Liver (tissue), 9 donors: ENCODE measurements around the gene GRIP2. TPM values are rescaled to one million over a fixed set of nuclear protein-coding genes. Genes with fewer than 3 reads are reported as not detected.

Source experiments
- DNase-seq: peaks from one replicate; pipeline ENCODE4 v3.0.0-alpha.2; 2017; ENCODE audit warnings: low spot score
- H3K27ac ChIP-seq, 2 donors: one replicate each; pipeline ENCODE4 v1.7.0; 2013; ENCODE audit warnings: inconsistent platforms in 2 of 2, low read length in 2 of 2, control low read depth in 1 of 2, low read depth in 1 of 2, mild to moderate bottlenecking in 1 of 2
- H3K27me3 ChIP-seq, 4 donors: one replicate each; pipeline versions ENCODE4 v1.6.1 to v1.7.0; 2013; ENCODE audit warnings: low read length in 3 of 4, inconsistent platforms in 1 of 4, mild to moderate bottlenecking in 1 of 4, moderate library complexity in 1 of 4; ENCODE audit not compliant: control insufficient read depth in 4 of 4, insufficient read depth in 4 of 4
- H3K36me3 ChIP-seq, 4 donors: one replicate each; pipeline versions ENCODE4 v1.6.1 to v1.7.0; 2013; ENCODE audit warnings: low read length in 3 of 4, mild to moderate bottlenecking in 3 of 4, low read depth in 1 of 4, moderate library complexity in 1 of 4; ENCODE audit not compliant: control insufficient read depth in 4 of 4, insufficient read depth in 3 of 4
- H3K4me1 ChIP-seq, 4 donors: one replicate each; pipeline versions ENCODE4 v1.6.1 to v1.7.0; 2013; ENCODE audit warnings: low read length in 3 of 4, mild to moderate bottlenecking in 3 of 4, moderate library complexity in 1 of 4; ENCODE audit not compliant: control insufficient read depth in 4 of 4, insufficient read depth in 4 of 4
- H3K4me3 ChIP-seq, 3 donors: one replicate each; pipeline versions ENCODE4 v1.6.1 to v1.7.0; 2013; ENCODE audit warnings: low read length in 3 of 3, control low read depth in 1 of 3, low read depth in 1 of 3, mild to moderate bottlenecking in 1 of 3
- H3K9ac ChIP-seq, 2 donors: one replicate each; pipeline ENCODE4 v1.7.0; 2013; ENCODE audit warnings: low read length in 2 of 2, mild to moderate bottlenecking in 2 of 2, moderate library complexity in 2 of 2, control low read depth in 1 of 2, low read depth in 1 of 2
- H3K9me3 ChIP-seq, 4 donors: one replicate each; pipeline versions ENCODE4 v1.6.1 to v1.7.0; 2013; ENCODE audit warnings: low read length in 3 of 4; ENCODE audit not compliant: control insufficient read depth in 4 of 4
- ATF3 ChIP-seq: IDR thresholded peaks from 2 replicates; pipeline ENCODE4 v1.6.1; 2016; ENCODE audit warnings: antibody characterized with exemption
- CTCF ChIP-seq: fragments of 150-350 bp; IDR thresholded peaks from 2 replicates; pipeline ENCODE4 v1.5.1; 2017; ENCODE audit warnings: improper control_type of control experiment, low read depth, low read length; ENCODE audit not compliant: missing input control
- EGR1 ChIP-seq, 2 donors: IDR thresholded peaks; 2 replicates each; pipeline ENCODE4 v1.6.1; 2016 to 2018; ENCODE audit warnings: antibody characterized with exemption in 2 of 2, low read depth in 2 of 2
- FOXA1 ChIP-seq: IDR thresholded peaks from 2 replicates; pipeline ENCODE4 v1.6.1; 2016; ENCODE audit warnings: antibody characterized with exemption
- FOXA2 ChIP-seq: IDR thresholded peaks from 2 replicates; pipeline ENCODE4 v1.6.1; 2016; ENCODE audit warnings: antibody characterized with exemption
- GABPA ChIP-seq, 2 donors: IDR thresholded peaks in 1 of 2; conservative IDR thresholded peaks in 1 of 2; 2 replicates each; pipeline ENCODE4 v1.6.1; 2016; ENCODE audit warnings: antibody characterized with exemption in 2 of 2, mild to moderate bottlenecking in 1 of 2, moderate library complexity in 1 of 2
- HNF4A ChIP-seq, 2 donors: conservative IDR thresholded peaks; 2 replicates each; pipeline ENCODE4 v1.6.1; 2016; ENCODE audit warnings: antibody characterized with exemption in 2 of 2, mild to moderate bottlenecking in 2 of 2
- JUND ChIP-seq, 2 donors: IDR thresholded peaks; 2 replicates each; pipeline ENCODE4 v1.6.1; 2016; ENCODE audit warnings: antibody characterized with exemption in 2 of 2
- MAX ChIP-seq: IDR thresholded peaks from 2 replicates; pipeline ENCODE4 v1.6.1; 2016; ENCODE audit warnings: antibody characterized with exemption
- NR2F2 ChIP-seq: IDR thresholded peaks from 2 replicates; pipeline ENCODE4 v1.6.1; 2016; ENCODE audit warnings: antibody characterized with exemption
- RAD21 ChIP-seq, 2 donors: IDR thresholded peaks; 2 replicates each; pipeline ENCODE4 v1.6.1; 2016; ENCODE audit warnings: antibody characterized with exemption in 2 of 2, mild to moderate bottlenecking in 2 of 2
- REST ChIP-seq: IDR thresholded peaks from 2 replicates; pipeline ENCODE4 v1.6.1; 2016; ENCODE audit warnings: antibody characterized with exemption, mild to moderate bottlenecking
- RXRA ChIP-seq, 2 donors: IDR thresholded peaks; 2 replicates each; pipeline ENCODE4 v1.6.1; 2017 to 2018; ENCODE audit warnings: antibody characterized with exemption in 2 of 2, mild to moderate bottlenecking in 1 of 2
- SP1 ChIP-seq: IDR thresholded peaks from 2 replicates; pipeline ENCODE4 v1.6.1; 2018; ENCODE audit warnings: antibody characterized with exemption, mild to moderate bottlenecking
- YY1 ChIP-seq: IDR thresholded peaks from 2 replicates; pipeline ENCODE4 v1.6.1; 2016; ENCODE audit warnings: antibody characterized with exemption, mild to moderate bottlenecking
- ZBTB33 ChIP-seq: IDR thresholded peaks from 2 replicates; pipeline ENCODE4 v1.6.1; 2016; ENCODE audit warnings: antibody characterized with exemption
- WGBS: extraction: QIAGEN DNeasy Blood & Tissue Kit; methylation state at CpG from one replicate; pipeline ENCODE4 v1.1.7; 2013; 5-methylcytosine and 5-hydroxymethylcytosine counted together
- polyA plus RNA-seq, 2 donors: library from polyadenylated mRNA; stranded (reverse) in 1 of 2; unstranded in 1 of 2; fragments of 200-250 nt in 1 of 2; fragments of >200 nt in 1 of 2; fragmentation: Nextera tagmentation in 1 of 2; extraction: Ambion mirVana in 1 of 2; gene quantifications; one replicate each; pipeline versions ENCODE4 v1.2.1 to v1.2.3, GENCODE V29; 2013 to 2015
- total RNA-seq, 2 donors: library from RNA; depleted of rRNA; stranded (reverse); fragments of >200 nt; gene quantifications; one replicate each; pipeline ENCODE4 v1.2.3, GENCODE V29; 2014
- donor health status: healthy.
- donor health status: healthy.
- donor health status: healthy.
- donor health status: healthy.
- donor health status: healthy.

GRIP2 gene
- total and polyA plus RNA-seq, 4 donors = 0.05 to 0.33 (median 0.09) TPM; not detected in 1

- H3K36me3 ChIP-seq = no peaks in the 10 kb centered on the region
- H3K4me3 ChIP-seq = no peak overlapping the region
- H3K27me3 ChIP-seq = no peaks in the 10 kb centered on the region
- no peak overlapping the region for H3K9ac ChIP-seq
- no peaks in the 10 kb centered on the region for H3K4me1 ChIP-seq
- DNase-seq = no peak
- H3K9me3 ChIP-seq = no peaks in the 10 kb centered on the region
- no peak for TF ChIP-seq FOXA2
- TF ChIP-seq SP1 = no peak
- TF ChIP-seq MAX = no peak
- no peak for TF ChIP-seq NR2F2
- no peak for TF ChIP-seq JUND (IDR thresholded peaks at IDR 0.05)
- no peak for TF ChIP-seq HNF4A (conservative IDR thresholded peaks at IDR 0.05)
- WGBS = 94% methylated on average over 12 of the region's 12 CpGs
- no peak overlapping the region for H3K27ac ChIP-seq
Observed at GRCh38 chr3:14522768-14523167, 17.4 kb downstream of the GRIP2 start.

GRCh38 chr3:14522129-14522691 lies 17.9 kb downstream of the GRIP2 start:
- no peaks in the 10 kb centered on the region for H3K36me3 ChIP-seq
- H3K27ac ChIP-seq = no peak overlapping the region
- DNase-seq = no peak
- no peaks in the 10 kb centered on the region for H3K9me3 ChIP-seq
- no peak overlapping the region for H3K4me3 ChIP-seq
- TF ChIP-seq JUND (IDR thresholded peaks at IDR 0.05) (no peak), SP1 (no peak), ATF3 (no peak), FOXA1 (no peak), FOXA2 (no peak), GABPA (IDR thresholded peaks at IDR 0.05 in 1 of 2, conservative IDR thresholded peaks at IDR 0.05 in 1 of 2) (no peak), NR2F2 (no peak), YY1 (no peak), ZBTB33 (no peak), EGR1 (IDR thresholded peaks at IDR 0.05; ENCODE audit: low read depth in 2 of 2) (no peak), MAX (no peak), RAD21 (IDR thresholded peaks at IDR 0.05) (no peak), HNF4A (conservative IDR thresholded peaks at IDR 0.05) (no peak), CTCF (no peak), REST (no peak), RXRA (IDR thresholded peaks at IDR 0.05) (no peak)
- H3K27me3 ChIP-seq = no peaks in the 10 kb centered on the region
- H3K9ac ChIP-seq = no peak overlapping the region
- no peaks in the 10 kb centered on the region for H3K4me1 ChIP-seq
- 86% methylated on average over 16 of the region's 16 CpGs for WGBS
